ENCODE data around the gene PIP5K1B.

GRCh38 chr9:68768619-68769018 is 63.6 kb downstream of the PIP5K1B start:
- TF ChIP-seq POLR2A (IDR thresholded peaks at IDR 0.05; ENCODE audit: borderline replicate concordance, extremely low read depth, insufficient read depth, insufficient read length), result no peak
- TF ChIP-seq EZH2 (IDR thresholded peaks at IDR 0.05), result no peak
- TF ChIP-seq CTCF (IDR thresholded peaks at IDR 0.05 in 2 of 3, conservative IDR thresholded peaks at IDR 0.05 in 1 of 3; ENCODE audit: borderline replicate concordance in 1 of 3, insufficient read depth in 1 of 3, low read depth in 2 of 3, low read length in 2 of 3), result no peak

Measured in HCT116 (cell line).